ENCODE results near the gene ANKS3. TPM values are rescaled to one million over a fixed set of nuclear protein-coding genes. Genes with fewer than 3 reads are reported as not detected.

Gene ANKS3
- total RNA-seq = 10 to 100 TPM; 11.5 to 36.5 (median 20.0) TPM

- DNase-seq (ENCODE audit: low spot score in 2 of 2) = peak; percentile 96 to 98
- peak in 1 of 3 donors; percentile 44 for TF ChIP-seq POLR2AphosphoS5 (IDR thresholded peaks at IDR 0.05)
- TF ChIP-seq POLR2A (IDR thresholded peaks at IDR 0.05) = no peak
- TF ChIP-seq EP300 (IDR thresholded peaks at IDR 0.05) = no peak
- TF ChIP-seq CTCF (IDR thresholded peaks at IDR 0.05) = no peak
- Histone ChIP-seq H3K36me3 (peaks cover 14% of the 10 kb centered on the region), H3K27ac (peak within 1 kb of the TSS; percentile 81), H3K9me3 (no peaks in the 10 kb centered on the region), H3K27me3 (no peaks in the 10 kb centered on the region), H3K4me3 (peak within 1 kb of the TSS; percentile 94), H3K4me1 (peaks cover 18% of the 10 kb centered on the region)
- under 1% methylated on average over 50 of the region's 70 CpGs for WGBS
Measured at GRCh38 chr16:4734063-4734729, at the start of gene ANKS3, which contains the start of gene DNAAF8. TSS of gene ANKS3 (minus strand) at chr16:4734271. CDS start at chr16:4730149, 4,122 bp downstream. TSS of gene DNAAF8 (plus strand) at chr16:4734537. CDS start at chr16:4736515, 1,978 bp downstream.

GRCh38 chr16:4783251-4783950, 49.3 kb upstream of the ANKS3 start:
- DNase-seq (ENCODE audit: low spot score in 2 of 2) = no peak
- Histone ChIP-seq H3K9me3 (no peaks in the 10 kb centered on the region), H3K36me3 (no peaks in the 10 kb centered on the region), H3K27ac (no peak overlapping the region), H3K4me1 (no peaks in the 10 kb centered on the region), H3K27me3 (no peaks in the 10 kb centered on the region), H3K4me3 (no peak overlapping the region)
- 88% methylated on average over 17 of the region's 25 CpGs for WGBS
- no peak for TF ChIP-seq POLR2AphosphoS5 (IDR thresholded peaks at IDR 0.05)
- TF ChIP-seq EP300 (IDR thresholded peaks at IDR 0.05) = no peak
- TF ChIP-seq CTCF (IDR thresholded peaks at IDR 0.05) = no peak

- H3K9me3 ChIP-seq = no peaks in the 10 kb centered on the region
- H3K4me1 ChIP-seq = no peaks in the 10 kb centered on the region
- no peak overlapping the region for H3K27ac ChIP-seq
- WGBS = 86% methylated on average over 4 of the region's 4 CpGs
- TF ChIP-seq POLR2AphosphoS5 (IDR thresholded peaks at IDR 0.05) = no peak
- no peak for TF ChIP-seq EP300 (IDR thresholded peaks at IDR 0.05)
- TF ChIP-seq POLR2A (IDR thresholded peaks at IDR 0.05) = no peak
- TF ChIP-seq CTCF (IDR thresholded peaks at IDR 0.05) = no peak
- H3K36me3 ChIP-seq = no peaks in the 10 kb centered on the region
- DNase-seq (ENCODE audit: low spot score in 2 of 2) = no peak
- H3K4me3 ChIP-seq = no peak overlapping the region
- no peaks in the 10 kb centered on the region for H3K27me3 ChIP-seq
Measured at GRCh38 chr16:4780235-4780634, 46.2 kb upstream of the ANKS3 start.

- Histone ChIP-seq H3K9me3 (no peaks in the 10 kb centered on the region), H3K27ac (no peak overlapping the region), H3K27me3 (no peaks in the 10 kb centered on the region), H3K4me1 (no peaks in the 10 kb centered on the region), H3K36me3 (no peaks in the 10 kb centered on the region), H3K4me3 (no peak overlapping the region)
- WGBS = 89% methylated on average over 4 of the region's 5 CpGs
- no peak for DNase-seq (ENCODE audit: low spot score in 2 of 2)
- TF ChIP-seq CTCF (IDR thresholded peaks at IDR 0.05) (no peak), EP300 (IDR thresholded peaks at IDR 0.05) (no peak), POLR2A (IDR thresholded peaks at IDR 0.05) (no peak), POLR2AphosphoS5 (IDR thresholded peaks at IDR 0.05) (no peak)
Measured at GRCh38 chr16:4778050-4778392, 44.0 kb upstream of the ANKS3 start.

GRCh38 chr16:4777339-4778049, 43.4 kb upstream of the ANKS3 start:
- H3K9me3 ChIP-seq = no peaks in the 10 kb centered on the region
- 83% methylated on average over 14 of the region's 17 CpGs for WGBS
- no peak overlapping the region for H3K4me3 ChIP-seq
- H3K27ac ChIP-seq = no peak overlapping the region
- no peak for DNase-seq (ENCODE audit: low spot score in 2 of 2)
- H3K27me3 ChIP-seq = no peaks in the 10 kb centered on the region
- no peaks in the 10 kb centered on the region for H3K36me3 ChIP-seq
- no peaks in the 10 kb centered on the region for H3K4me1 ChIP-seq
- no peak for TF ChIP-seq CTCF (IDR thresholded peaks at IDR 0.05)
